Panc1 (cell line): Measurements from ENCODE around the gene LAMC2.

Experiments
- POLR2AphosphoS5 ChIP-seq: IDR thresholded peaks from 2 replicates; pipeline ENCODE4 v1.6.1; 2012; ENCODE audit warnings: mild to moderate bottlenecking, low read depth, low read length, moderate library complexity
- SIN3A ChIP-seq: IDR thresholded peaks from 2 replicates; pipeline ENCODE4 v1.6.1; 2012; ENCODE audit warnings: low read depth, mild to moderate bottlenecking, low read length, moderate library complexity, borderline replicate concordance; ENCODE audit not compliant: insufficient read depth
- TCF7L2 ChIP-seq: IDR thresholded peaks from 2 replicates; pipeline ENCODE4 v1.6.1; 2011; ENCODE audit warnings: mild to moderate bottlenecking, low read depth, low read length, inconsistent platforms
- TF ChIP-seq, protein P1 (sequence below), 2 experiments: IDR thresholded peaks; 2 replicates each; pipeline ENCODE4 v1.6.1; 2011 to 2012; ENCODE audit warnings: low read depth in 2 of 2, control low read depth in 1 of 2, low read length in 1 of 2, mild to moderate bottlenecking in 1 of 2, moderate library complexity in 1 of 2; ENCODE audit not compliant: insufficient read depth in 1 of 2
- TF ChIP-seq, protein P2 (sequence below): fragments of 450-650 bp; IDR thresholded peaks from 2 replicates; pipeline ENCODE4 v1.5.1; 2017; ENCODE audit warnings: mild to moderate bottlenecking

DNA sequence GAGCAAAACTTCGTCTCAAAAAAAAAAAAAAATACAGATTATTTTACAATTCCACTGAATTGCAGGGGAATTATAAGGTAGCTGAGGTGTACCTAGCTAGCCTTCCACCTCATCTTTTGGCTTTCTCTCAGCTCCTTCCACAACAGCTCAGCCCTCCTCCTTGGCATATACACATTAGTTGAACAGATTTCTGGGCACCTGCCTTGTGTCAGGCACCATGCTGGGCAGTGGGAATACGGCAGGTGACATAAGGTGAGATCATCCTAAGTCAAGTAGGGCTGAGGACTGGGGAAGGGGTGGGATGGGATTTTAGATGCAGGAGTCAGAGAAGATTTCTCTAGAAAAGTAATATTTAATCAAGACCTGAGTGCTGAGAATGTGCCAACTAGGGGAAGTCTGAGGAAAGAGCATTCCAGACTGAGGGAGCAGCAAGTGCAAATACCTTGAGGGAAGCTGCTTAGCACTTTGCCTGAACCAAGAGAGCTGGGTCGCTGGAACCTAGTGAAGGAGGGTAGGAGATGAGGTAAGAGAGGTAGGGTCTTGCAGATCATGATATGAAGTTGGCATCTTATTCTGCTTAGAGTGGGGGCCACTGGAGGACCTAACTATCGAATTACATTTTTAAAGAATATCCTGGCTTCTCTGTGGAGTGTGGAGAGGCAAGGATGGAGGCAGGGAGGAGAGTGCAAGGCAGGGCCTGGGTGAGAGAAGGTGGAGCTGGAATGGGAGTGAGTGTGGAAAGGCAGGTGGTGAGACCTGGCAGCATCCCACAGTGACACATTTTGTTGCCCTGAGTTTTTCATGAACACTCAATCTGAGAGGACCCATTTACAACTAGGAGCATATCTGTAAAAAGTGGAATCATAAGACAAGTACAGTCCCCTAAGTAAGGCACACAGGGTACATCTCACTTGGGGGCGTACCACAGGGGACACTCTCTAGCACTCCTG is 28.2 kb downstream of the LAMC2 start:
- TF ChIP-seq, protein P1, sequence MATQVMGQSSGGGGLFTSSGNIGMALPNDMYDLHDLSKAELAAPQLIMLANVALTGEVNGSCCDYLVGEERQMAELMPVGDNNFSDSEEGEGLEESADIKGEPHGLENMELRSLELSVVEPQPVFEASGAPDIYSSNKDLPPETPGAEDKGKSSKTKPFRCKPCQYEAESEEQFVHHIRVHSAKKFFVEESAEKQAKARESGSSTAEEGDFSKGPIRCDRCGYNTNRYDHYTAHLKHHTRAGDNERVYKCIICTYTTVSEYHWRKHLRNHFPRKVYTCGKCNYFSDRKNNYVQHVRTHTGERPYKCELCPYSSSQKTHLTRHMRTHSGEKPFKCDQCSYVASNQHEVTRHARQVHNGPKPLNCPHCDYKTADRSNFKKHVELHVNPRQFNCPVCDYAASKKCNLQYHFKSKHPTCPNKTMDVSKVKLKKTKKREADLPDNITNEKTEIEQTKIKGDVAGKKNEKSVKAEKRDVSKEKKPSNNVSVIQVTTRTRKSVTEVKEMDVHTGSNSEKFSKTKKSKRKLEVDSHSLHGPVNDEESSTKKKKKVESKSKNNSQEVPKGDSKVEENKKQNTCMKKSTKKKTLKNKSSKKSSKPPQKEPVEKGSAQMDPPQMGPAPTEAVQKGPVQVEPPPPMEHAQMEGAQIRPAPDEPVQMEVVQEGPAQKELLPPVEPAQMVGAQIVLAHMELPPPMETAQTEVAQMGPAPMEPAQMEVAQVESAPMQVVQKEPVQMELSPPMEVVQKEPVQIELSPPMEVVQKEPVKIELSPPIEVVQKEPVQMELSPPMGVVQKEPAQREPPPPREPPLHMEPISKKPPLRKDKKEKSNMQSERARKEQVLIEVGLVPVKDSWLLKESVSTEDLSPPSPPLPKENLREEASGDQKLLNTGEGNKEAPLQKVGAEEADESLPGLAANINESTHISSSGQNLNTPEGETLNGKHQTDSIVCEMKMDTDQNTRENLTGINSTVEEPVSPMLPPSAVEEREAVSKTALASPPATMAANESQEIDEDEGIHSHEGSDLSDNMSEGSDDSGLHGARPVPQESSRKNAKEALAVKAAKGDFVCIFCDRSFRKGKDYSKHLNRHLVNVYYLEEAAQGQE (IDR thresholded peaks at IDR 0.05; ENCODE audit: insufficient read depth in 1 of 2, low read depth in 2 of 2, low read length in 1 of 2): no peak
- TF ChIP-seq, protein P2, sequence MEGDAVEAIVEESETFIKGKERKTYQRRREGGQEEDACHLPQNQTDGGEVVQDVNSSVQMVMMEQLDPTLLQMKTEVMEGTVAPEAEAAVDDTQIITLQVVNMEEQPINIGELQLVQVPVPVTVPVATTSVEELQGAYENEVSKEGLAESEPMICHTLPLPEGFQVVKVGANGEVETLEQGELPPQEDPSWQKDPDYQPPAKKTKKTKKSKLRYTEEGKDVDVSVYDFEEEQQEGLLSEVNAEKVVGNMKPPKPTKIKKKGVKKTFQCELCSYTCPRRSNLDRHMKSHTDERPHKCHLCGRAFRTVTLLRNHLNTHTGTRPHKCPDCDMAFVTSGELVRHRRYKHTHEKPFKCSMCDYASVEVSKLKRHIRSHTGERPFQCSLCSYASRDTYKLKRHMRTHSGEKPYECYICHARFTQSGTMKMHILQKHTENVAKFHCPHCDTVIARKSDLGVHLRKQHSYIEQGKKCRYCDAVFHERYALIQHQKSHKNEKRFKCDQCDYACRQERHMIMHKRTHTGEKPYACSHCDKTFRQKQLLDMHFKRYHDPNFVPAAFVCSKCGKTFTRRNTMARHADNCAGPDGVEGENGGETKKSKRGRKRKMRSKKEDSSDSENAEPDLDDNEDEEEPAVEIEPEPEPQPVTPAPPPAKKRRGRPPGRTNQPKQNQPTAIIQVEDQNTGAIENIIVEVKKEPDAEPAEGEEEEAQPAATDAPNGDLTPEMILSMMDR: no peak
- TF ChIP-seq SIN3A: no peak
- no peak for TF ChIP-seq POLR2AphosphoS5
- no peak for TF ChIP-seq TCF7L2
